Measurements from ENCODE around the gene NPRL2. TPM values are rescaled to one million over a fixed set of nuclear protein-coding genes. Genes with fewer than 3 reads are reported as not detected.

The NPRL2 gene
- total RNA-seq, 1 donor: 11.1 TPM

GRCh38 chr3:50380405-50381085 lies 30.0 kb upstream of the NPRL2 start:
- H3K27me3 ChIP-seq (ENCODE audit: insufficient read depth, low read length): no peaks in the 10 kb centered on the region
- H3K4me3 ChIP-seq (ENCODE audit: low read length): no peak overlapping the region
- no peaks in the 10 kb centered on the region for H3K9me3 ChIP-seq (ENCODE audit: low read depth, low read length)
- H3K4me1 ChIP-seq (ENCODE audit: insufficient read depth, low read length): no peaks in the 10 kb centered on the region

GRCh38 chr3:50378757-50379156 lies 28.2 kb upstream of the NPRL2 start:
- Histone ChIP-seq H3K4me1 (ENCODE audit: insufficient read depth, low read length) (no peaks in the 10 kb centered on the region), H3K27me3 (ENCODE audit: insufficient read depth, low read length) (no peaks in the 10 kb centered on the region), H3K9me3 (ENCODE audit: low read depth, low read length) (no peaks in the 10 kb centered on the region), H3K4me3 (ENCODE audit: low read length) (no peak overlapping the region)

- Histone ChIP-seq H3K4me3 (ENCODE audit: low read length) (no peak overlapping the region), H3K9me3 (ENCODE audit: low read depth, low read length) (no peaks in the 10 kb centered on the region), H3K4me1 (ENCODE audit: insufficient read depth, low read length) (no peaks in the 10 kb centered on the region), H3K27me3 (ENCODE audit: insufficient read depth, low read length) (no peaks in the 10 kb centered on the region)
These were observed 27.4 kb upstream of the NPRL2 start for GRCh38 chr3:50378024-50378423.

GRCh38 chr3:50375258-50375931 lies 24.8 kb upstream of the NPRL2 start:
- H3K9me3 ChIP-seq (ENCODE audit: low read depth, low read length): no peaks in the 10 kb centered on the region
- H3K4me3 ChIP-seq (ENCODE audit: low read length): no peak overlapping the region
- no peaks in the 10 kb centered on the region for H3K4me1 ChIP-seq (ENCODE audit: insufficient read depth, low read length)
- no peaks in the 10 kb centered on the region for H3K27me3 ChIP-seq (ENCODE audit: insufficient read depth, low read length)

- Histone ChIP-seq H3K27me3 (ENCODE audit: insufficient read depth, low read length) (no peaks in the 10 kb centered on the region), H3K4me3 (ENCODE audit: low read length) (no peak overlapping the region), H3K4me1 (ENCODE audit: insufficient read depth, low read length) (no peaks in the 10 kb centered on the region), H3K9me3 (ENCODE audit: low read depth, low read length) (no peaks in the 10 kb centered on the region)
These were observed 24.0 kb upstream of the NPRL2 start for GRCh38 chr3:50374363-50375257.

- no peaks in the 10 kb centered on the region for H3K27me3 ChIP-seq (ENCODE audit: insufficient read depth, low read length)
- H3K9me3 ChIP-seq (ENCODE audit: low read depth, low read length): no peaks in the 10 kb centered on the region
- H3K4me1 ChIP-seq (ENCODE audit: insufficient read depth, low read length): no peaks in the 10 kb centered on the region
- no peak overlapping the region for H3K4me3 ChIP-seq (ENCODE audit: low read length)
These were observed 22.8 kb upstream of the NPRL2 start for GRCh38 chr3:50373146-50374051.

- H3K9me3 ChIP-seq (ENCODE audit: low read depth, low read length): no peaks in the 10 kb centered on the region
- H3K4me3 ChIP-seq (ENCODE audit: low read length): no peak overlapping the region
- no peaks in the 10 kb centered on the region for H3K4me1 ChIP-seq (ENCODE audit: insufficient read depth, low read length)
- H3K27me3 ChIP-seq (ENCODE audit: insufficient read depth, low read length): no peaks in the 10 kb centered on the region
These were observed 21.8 kb upstream of the NPRL2 start for GRCh38 chr3:50372349-50372748.

- no peaks in the 10 kb centered on the region for H3K27me3 ChIP-seq (ENCODE audit: insufficient read depth, low read length)
- H3K9me3 ChIP-seq (ENCODE audit: low read depth, low read length): no peaks in the 10 kb centered on the region
- no peak overlapping the region for H3K4me3 ChIP-seq (ENCODE audit: low read length)
- H3K4me1 ChIP-seq (ENCODE audit: insufficient read depth, low read length): peaks cover 2% of the 10 kb centered on the region
These were observed 20.6 kb upstream of the NPRL2 start for GRCh38 chr3:50371133-50371685.

GRCh38 chr3:50370594-50370993 lies 20.0 kb upstream of the NPRL2 start:
- H3K4me1 ChIP-seq (ENCODE audit: insufficient read depth, low read length): peaks cover 8% of the 10 kb centered on the region
- H3K27me3 ChIP-seq (ENCODE audit: insufficient read depth, low read length): no peaks in the 10 kb centered on the region
- H3K4me3 ChIP-seq (ENCODE audit: low read length): no peak overlapping the region
- H3K9me3 ChIP-seq (ENCODE audit: low read depth, low read length): no peaks in the 10 kb centered on the region

- H3K27me3 ChIP-seq (ENCODE audit: insufficient read depth, low read length): no peaks in the 10 kb centered on the region
- H3K4me3 ChIP-seq (ENCODE audit: low read length): no peak overlapping the region
- H3K4me1 ChIP-seq (ENCODE audit: insufficient read depth, low read length): peaks cover 18% of the 10 kb centered on the region
- H3K9me3 ChIP-seq (ENCODE audit: low read depth, low read length): no peaks in the 10 kb centered on the region
These were observed 18.6 kb upstream of the NPRL2 start for GRCh38 chr3:50369012-50369670.

- H3K4me1 ChIP-seq (ENCODE audit: insufficient read depth, low read length): peaks cover 19% of the 10 kb centered on the region
- H3K4me3 ChIP-seq (ENCODE audit: low read length): peak overlapping the region; percentile 55
- H3K9me3 ChIP-seq (ENCODE audit: low read depth, low read length): no peaks in the 10 kb centered on the region
- H3K27me3 ChIP-seq (ENCODE audit: insufficient read depth, low read length): no peaks in the 10 kb centered on the region
These were observed 15.3 kb upstream of the NPRL2 start for GRCh38 chr3:50365842-50366220.

GRCh38 chr3:50365080-50365841 lies 14.7 kb upstream of the NPRL2 start:
- Histone ChIP-seq H3K4me1 (ENCODE audit: insufficient read depth, low read length) (peaks cover 19% of the 10 kb centered on the region), H3K4me3 (ENCODE audit: low read length) (peak overlapping the region; percentile 55), H3K27me3 (ENCODE audit: insufficient read depth, low read length) (no peaks in the 10 kb centered on the region), H3K9me3 (ENCODE audit: low read depth, low read length) (no peaks in the 10 kb centered on the region)

- Histone ChIP-seq H3K27me3 (ENCODE audit: insufficient read depth, low read length) (no peaks in the 10 kb centered on the region), H3K4me3 (ENCODE audit: low read length) (no peak overlapping the region), H3K9me3 (ENCODE audit: low read depth, low read length) (no peaks in the 10 kb centered on the region), H3K4me1 (ENCODE audit: insufficient read depth, low read length) (peaks cover 22% of the 10 kb centered on the region)
These were observed 14.1 kb upstream of the NPRL2 start for GRCh38 chr3:50364573-50365079.

All from mononuclear cell (primary cell).